ENCODE measurements around the gene NMUR1. TPM values are rescaled to one million over a fixed set of nuclear protein-coding genes. Genes with fewer than 3 reads are reported as not detected.

Gene NMUR1
- total and polyA plus RNA-seq, 4 experiments from 2014 or later = 0.05 TPM; not detected in 3

- POLR2A ChIA-PET (ENCODE audit: partially characterized antibody) = interaction anchor here (1.1 to 1.4 kb wide), 2 partner anchors 9 to 13 kb away, joined by 3 to 4 read pairs; no protein-coding TSS in a partner anchor
- peak overlapping the region in 1 of 7 donors; percentile 56 for H3K27ac Mint-ChIP-seq
Observed at GRCh38 chr2:231532756-231533035, 2.5 kb upstream of the NMUR1 start.

GRCh38 chr2:231531883-231532755 lies 1.9 kb upstream of the NMUR1 start:
- H3K36me3 ChIP-seq (ENCODE audit: insufficient read depth, low read length) = no peaks in the 10 kb centered on the region
- DNase-seq = no peak
- peaks cover 0 to 5% of the 10 kb centered on the region in 2 donors for H3K27me3 Mint-ChIP-seq
- no peaks in the 10 kb centered on the region for H3K27me3 ChIP-seq (ENCODE audit: insufficient read depth, low read length)
- peaks cover 17% of the 10 kb centered on the region for H3K4me1 ChIP-seq (ENCODE audit: insufficient read depth, low read length)
- no peaks in the 10 kb centered on the region for H3K36me3 Mint-ChIP-seq
- H3K4me1 Mint-ChIP-seq = peaks cover 7 to 46% (median 23%) of the 10 kb centered on the region in 4 donors
- peak overlapping the region in 3 of 8 donors; percentile 50 to 63 (median 57) for H3K4me3 Mint-ChIP-seq
- peak overlapping the region in 2 of 7 donors; percentile 48 to 82 for H3K27ac Mint-ChIP-seq
- no peak overlapping the region for H3K4me3 ChIP-seq (ENCODE audit: low read length in 2 of 2)
- ChIA-PET POLR2A (ENCODE audit: partially characterized antibody) (interaction anchor here (1.1 to 1.4 kb wide), 2 partner anchors 8 to 13 kb away, joined by 3 to 4 read pairs; no protein-coding TSS in a partner anchor), CTCF (ENCODE audit: partially characterized antibody) (interaction anchor here (1.1 to 3.1 kb wide), 7 partner anchors 15 to 29 kb away, joined by 3 to 15 read pairs (median 7); no protein-coding TSS in a partner anchor)
- H3K9me3 Mint-ChIP-seq = no peaks in the 10 kb centered on the region
- intact Hi-C loops (cut with micrococcal nuclease) = no loop called here
- H3K9me3 ChIP-seq (ENCODE audit: control insufficient read depth in 1 of 2, low read length in 2 of 2) = no peaks in the 10 kb centered on the region
- H3K27ac ChIP-seq (ENCODE audit: low read depth, low read length) = no peak overlapping the region

More at GRCh38 chr2:231532756-231533035, 2.5 kb upstream of the NMUR1 start:
- no peaks in the 10 kb centered on the region for H3K9me3 Mint-ChIP-seq
- H3K36me3 Mint-ChIP-seq = no peaks in the 10 kb centered on the region
- CTCF ChIA-PET (ENCODE audit: partially characterized antibody) = interaction anchor here (1.1 to 3.1 kb wide), 6 partner anchors 16 to 28 kb away, joined by 4 to 15 read pairs (median 9); no protein-coding TSS in a partner anchor
- H3K27me3 Mint-ChIP-seq = peaks cover 0 to 5% of the 10 kb centered on the region in 2 donors
- no peak overlapping the region for H3K27ac ChIP-seq (ENCODE audit: low read depth, low read length)
- H3K4me3 ChIP-seq (ENCODE audit: low read length in 2 of 2) = no peak overlapping the region
- peaks cover 7 to 45% (median 23%) of the 10 kb centered on the region in 4 donors for H3K4me1 Mint-ChIP-seq
- H3K4me1 ChIP-seq (ENCODE audit: insufficient read depth, low read length) = peaks cover 17% of the 10 kb centered on the region
- DNase-seq = no peak
- H3K4me3 Mint-ChIP-seq = peak overlapping the region in 1 of 8 donors; percentile 57
- intact Hi-C loops (cut with micrococcal nuclease) = no loop called here
- no peaks in the 10 kb centered on the region for H3K27me3 ChIP-seq (ENCODE audit: insufficient read depth, low read length)
- no peaks in the 10 kb centered on the region for H3K36me3 ChIP-seq (ENCODE audit: insufficient read depth, low read length)
- no peaks in the 10 kb centered on the region for H3K9me3 ChIP-seq (ENCODE audit: control insufficient read depth in 1 of 2, low read length in 2 of 2)

- Mint-ChIP-seq H3K36me3 (no peaks in the 10 kb centered on the region), H3K27ac (peak overlapping the region in 1 of 7 donors; percentile 6), H3K4me3 (peak overlapping the region in 2 of 8 donors; percentile 59 to 72), H3K9me3 (no peaks in the 10 kb centered on the region), H3K4me1 (peaks cover 8 to 46% (median 23%) of the 10 kb centered on the region in 4 donors), H3K27me3 (peaks cover 0 to 5% of the 10 kb centered on the region in 2 donors)
- Histone ChIP-seq H3K27ac (ENCODE audit: low read depth, low read length) (no peak overlapping the region), H3K9me3 (ENCODE audit: control insufficient read depth in 1 of 2, low read length in 2 of 2) (no peaks in the 10 kb centered on the region), H3K27me3 (ENCODE audit: insufficient read depth, low read length) (no peaks in the 10 kb centered on the region), H3K4me1 (ENCODE audit: insufficient read depth, low read length) (peaks cover 20% of the 10 kb centered on the region), H3K36me3 (ENCODE audit: insufficient read depth, low read length) (no peaks in the 10 kb centered on the region), H3K4me3 (ENCODE audit: low read length in 2 of 2) (no peak overlapping the region)
- CTCF ChIA-PET (ENCODE audit: partially characterized antibody) = interaction anchor here (0.6 to 3.1 kb wide), 4 partner anchors 14 to 82 kb away, joined by 3 to 14 read pairs (median 7); no protein-coding TSS in a partner anchor
- POLR2A ChIA-PET (ENCODE audit: partially characterized antibody) = interaction anchor here (0.9 to 1.2 kb wide), 4 partner anchors 14 to 67 kb away, joined by 3 read pairs; partner anchors contain the start of gene NCL
- intact Hi-C loops (cut with micrococcal nuclease) = no loop called here
- DNase-seq = no peak
Observed at GRCh38 chr2:231531466-231531865, 1.2 kb upstream of the NMUR1 start.

GRCh38 chr2:231528636-231529030 lies 1.6 kb downstream of the NMUR1 start:
- peaks cover 18 to 62% (median 35%) of the 10 kb centered on the region in 4 donors for H3K4me1 Mint-ChIP-seq
- ChIA-PET POLR2A (ENCODE audit: partially characterized antibody) (no interaction called here), CTCF (ENCODE audit: partially characterized antibody) (interaction anchor here (1.0 to 1.5 kb wide), 2 partner anchors 27 to 30 kb away, joined by 3 to 7 read pairs; no protein-coding TSS in a partner anchor)

GRCh38 chr2:231527955-231528635 lies 2.1 kb downstream of the NMUR1 start:
- H3K4me3 ChIP-seq (ENCODE audit: low read length in 2 of 2) = no peak overlapping the region
- H3K27me3 Mint-ChIP-seq = peaks cover 0 to 5% of the 10 kb centered on the region in 2 donors
- CTCF ChIA-PET (ENCODE audit: partially characterized antibody) = interaction anchor here (0.8 to 1.5 kb wide), 2 partner anchors 11 to 30 kb away, joined by 3 to 7 read pairs; no protein-coding TSS in a partner anchor

More at GRCh38 chr2:231528636-231529030, 1.6 kb downstream of the NMUR1 start:
- intact Hi-C loops (cut with micrococcal nuclease) = no loop called here
- Histone ChIP-seq H3K27ac (ENCODE audit: low read depth, low read length) (no peak overlapping the region), H3K36me3 (ENCODE audit: insufficient read depth, low read length) (no peaks in the 10 kb centered on the region), H3K4me3 (ENCODE audit: low read length in 2 of 2) (no peak overlapping the region), H3K4me1 (ENCODE audit: insufficient read depth, low read length) (peaks cover 44% of the 10 kb centered on the region), H3K27me3 (ENCODE audit: insufficient read depth, low read length) (no peaks in the 10 kb centered on the region), H3K9me3 (ENCODE audit: control insufficient read depth in 1 of 2, low read length in 2 of 2) (no peaks in the 10 kb centered on the region)
- no peak for DNase-seq
- Mint-ChIP-seq H3K27ac (peak overlapping the region in 1 of 7 donors; percentile 41), H3K36me3 (no peaks in the 10 kb centered on the region), H3K4me3 (peak overlapping the region in 3 of 8 donors; percentile 12 to 48 (median 46)), H3K27me3 (peaks cover 0 to 5% of the 10 kb centered on the region in 2 donors), H3K9me3 (no peaks in the 10 kb centered on the region)

GRCh38 chr2:231527091-231527395 lies 3.2 kb downstream of the NMUR1 start:
- H3K9me3 ChIP-seq (ENCODE audit: control insufficient read depth in 1 of 2, low read length in 2 of 2) = no peaks in the 10 kb centered on the region
- H3K4me3 ChIP-seq (ENCODE audit: low read length in 2 of 2) = no peak overlapping the region
- peaks cover 50% of the 10 kb centered on the region for H3K4me1 ChIP-seq (ENCODE audit: insufficient read depth, low read length)

More at GRCh38 chr2:231527955-231528635, 2.1 kb downstream of the NMUR1 start:
- no peak overlapping the region for H3K27ac ChIP-seq (ENCODE audit: low read depth, low read length)
- H3K4me1 ChIP-seq (ENCODE audit: insufficient read depth, low read length) = peaks cover 49% of the 10 kb centered on the region
- no peaks in the 10 kb centered on the region for H3K9me3 ChIP-seq (ENCODE audit: control insufficient read depth in 1 of 2, low read length in 2 of 2)
- Mint-ChIP-seq H3K9me3 (no peaks in the 10 kb centered on the region), H3K27ac (peak overlapping the region in 2 of 7 donors; percentile 59 to 65), H3K4me3 (no peak overlapping the region), H3K36me3 (no peaks in the 10 kb centered on the region), H3K4me1 (peaks cover 21 to 66% (median 39%) of the 10 kb centered on the region in 4 donors)
- no peak for DNase-seq
- H3K36me3 ChIP-seq (ENCODE audit: insufficient read depth, low read length) = no peaks in the 10 kb centered on the region
- no peaks in the 10 kb centered on the region for H3K27me3 ChIP-seq (ENCODE audit: insufficient read depth, low read length)
- POLR2A ChIA-PET (ENCODE audit: partially characterized antibody) = no interaction called here
- intact Hi-C loops (cut with micrococcal nuclease) = no loop called here

More at GRCh38 chr2:231527091-231527395, 3.2 kb downstream of the NMUR1 start:
- H3K36me3 ChIP-seq (ENCODE audit: insufficient read depth, low read length) = no peaks in the 10 kb centered on the region
- no peak overlapping the region for H3K27ac ChIP-seq (ENCODE audit: low read depth, low read length)
- intact Hi-C loops (cut with micrococcal nuclease) = no loop called here
- ChIA-PET POLR2A (ENCODE audit: partially characterized antibody) (interaction anchor here (1.0 to 1.9 kb wide), 2 partner anchors 22 to 62 kb away, joined by 3 to 5 read pairs; partner anchors contain the start of gene NCL), CTCF (ENCODE audit: partially characterized antibody) (interaction anchor here (0.8 to 2.9 kb wide), 4 partner anchors 10 to 44 kb away, joined by 3 to 9 read pairs (median 4); no protein-coding TSS in a partner anchor)
- no peaks in the 10 kb centered on the region for H3K27me3 ChIP-seq (ENCODE audit: insufficient read depth, low read length)
- peak overlapping the region in 1 of 7 donors; percentile 18 for H3K27ac Mint-ChIP-seq
- peaks cover 23 to 61% (median 41%) of the 10 kb centered on the region in 4 donors for H3K4me1 Mint-ChIP-seq
- DNase-seq = no peak
- H3K36me3 Mint-ChIP-seq = no peaks in the 10 kb centered on the region
- peak overlapping the region in 2 of 8 donors; percentile 46 to 54 for H3K4me3 Mint-ChIP-seq
- no peaks in the 10 kb centered on the region for H3K9me3 Mint-ChIP-seq
- H3K27me3 Mint-ChIP-seq = peaks cover 0 to 5% of the 10 kb centered on the region in 2 donors
